Osteocyte (in vitro differentiated cells): ENCODE results near the gene MYRIP. TPM values are rescaled to one million over a fixed set of nuclear protein-coding genes. Genes with fewer than 3 reads are reported as not detected.
A peak's percentile ranks its signal among the peaks of the same experiment; 100 is the strongest.

ENCODE experiments used
- DNase-seq: peaks from one replicate; pipeline ENCODE4 v3.0.0; 2021; ENCODE audit warnings: mixed read lengths; ENCODE audit not compliant: unreplicated experiment; ENCODE audit errors: extremely low spot score
- H3K27ac Mint-ChIP-seq: one replicate; pipeline ENCODE4 v1.8.0; 2021; ENCODE audit warnings: mild to moderate bottlenecking, mixed read lengths; ENCODE audit not compliant: unreplicated experiment
- H3K27me3 Mint-ChIP-seq: one replicate; pipeline ENCODE4 v1.8.0; 2021; ENCODE audit warnings: mixed read lengths; ENCODE audit not compliant: unreplicated experiment
- H3K36me3 Mint-ChIP-seq: one replicate; pipeline ENCODE4 v1.8.0; 2021; ENCODE audit warnings: mixed read lengths; ENCODE audit not compliant: unreplicated experiment
- H3K4me1 Mint-ChIP-seq: one replicate; pipeline ENCODE4 v1.8.0; 2021; ENCODE audit warnings: mixed read lengths; ENCODE audit not compliant: unreplicated experiment
- H3K4me3 Mint-ChIP-seq: one replicate; pipeline ENCODE4 v1.8.0; 2021; ENCODE audit warnings: mild to moderate bottlenecking, moderate library complexity, mixed read lengths; ENCODE audit not compliant: unreplicated experiment
- H3K9me3 Mint-ChIP-seq: one replicate; pipeline ENCODE4 v1.8.0; 2021; ENCODE audit warnings: mixed read lengths; ENCODE audit not compliant: unreplicated experiment
- CTCF ChIP-seq: fragments of 200-600 bp; sonication (generic); IDR thresholded peaks from 2 replicates; pipeline ENCODE4 v1.5.0; 2021; ENCODE audit warnings: antibody characterized with exemption, mild to moderate bottlenecking, moderate library complexity
- total RNA-seq: library from RNA; stranded (reverse); gene quantifications from 2 replicates; pipeline ENCODE4 v1.2.1, GENCODE V29; 2021

The MYRIP gene
- total RNA-seq, 1 donor from 2014 or later, result 0.62 TPM

- Mint-ChIP-seq H3K9me3 (peaks cover 9% of the 10 kb centered on the region), H3K36me3 (no peaks in the 10 kb centered on the region), H3K27ac (no peak overlapping the region), H3K27me3 (no peaks in the 10 kb centered on the region), H3K4me1 (peaks cover 6% of the 10 kb centered on the region), H3K4me3 (no peak overlapping the region)
- DNase-seq, result no peak
- no peak for TF ChIP-seq CTCF
Measured at GRCh38 chr3:40045051-40045450, 235.6 kb downstream of the MYRIP start.

- no peak overlapping the region for H3K4me3 Mint-ChIP-seq
- H3K9me3 Mint-ChIP-seq, result peaks cover 15% of the 10 kb centered on the region
- peaks cover 6% of the 10 kb centered on the region for H3K4me1 Mint-ChIP-seq
- H3K27me3 Mint-ChIP-seq, result no peaks in the 10 kb centered on the region
- no peak overlapping the region for H3K27ac Mint-ChIP-seq
- no peak for TF ChIP-seq CTCF
- no peak for DNase-seq
- H3K36me3 Mint-ChIP-seq, result no peaks in the 10 kb centered on the region
Measured at GRCh38 chr3:40046149-40046548, 236.7 kb downstream of the MYRIP start.

- no peak for TF ChIP-seq CTCF
- Mint-ChIP-seq H3K9me3 (peaks cover 20% of the 10 kb centered on the region), H3K27ac (no peak overlapping the region), H3K4me3 (no peak overlapping the region), H3K27me3 (no peaks in the 10 kb centered on the region), H3K36me3 (no peaks in the 10 kb centered on the region), H3K4me1 (peaks cover 6% of the 10 kb centered on the region)
- DNase-seq, result no peak
Measured at GRCh38 chr3:40047406-40047805, 238.0 kb downstream of the MYRIP start.

- TF ChIP-seq CTCF, result no peak
- H3K27ac Mint-ChIP-seq, result peak overlapping the region; percentile 47
- peaks cover 43% of the 10 kb centered on the region for H3K4me1 Mint-ChIP-seq
Measured at GRCh38 chr3:40053663-40054062, 244.3 kb downstream of the MYRIP start.

GRCh38 chr3:40054568-40055222, 245.3 kb downstream of the MYRIP start:
- Mint-ChIP-seq H3K27ac (peak overlapping the region; percentile 88), H3K4me1 (peaks cover 43% of the 10 kb centered on the region)

More at GRCh38 chr3:40053663-40054062, 244.3 kb downstream of the MYRIP start:
- Mint-ChIP-seq H3K36me3 (no peaks in the 10 kb centered on the region), H3K27me3 (no peaks in the 10 kb centered on the region), H3K4me3 (no peak overlapping the region), H3K9me3 (peaks cover 20% of the 10 kb centered on the region)
- no peak for DNase-seq

More at GRCh38 chr3:40054568-40055222, 245.3 kb downstream of the MYRIP start:
- H3K4me3 Mint-ChIP-seq, result peak overlapping the region; percentile 24
- H3K36me3 Mint-ChIP-seq, result no peaks in the 10 kb centered on the region
- DNase-seq, result no peak
- TF ChIP-seq CTCF, result no peak
- no peaks in the 10 kb centered on the region for H3K27me3 Mint-ChIP-seq
- peaks cover 18% of the 10 kb centered on the region for H3K9me3 Mint-ChIP-seq
